ENCODE results near the gene NKTR. TPM values are rescaled to one million over a fixed set of nuclear protein-coding genes. Genes with fewer than 3 reads are reported as not detected.
A peak's percentile ranks its signal among the peaks of the same experiment; 100 is the strongest.

Gene NKTR
- total RNA-seq, 1 experiment from 2014 or later: 70.5 TPM

GRCh38 chr3:42600958-42601675, 631 bp downstream of the NKTR start:
- peaks cover 27% of the 10 kb centered on the region for H3K4me1 ChIP-seq (replicated peaks; ENCODE audit: insufficient read depth)
- peaks cover 9% of the 10 kb centered on the region for H4K20me1 ChIP-seq (ENCODE audit: insufficient read depth)
- H3K27ac ChIP-seq: peak overlapping the region; percentile 64
- no peaks in the 10 kb centered on the region for H3K27me3 ChIP-seq (ENCODE audit: insufficient read depth, low read depth)
- POLR2A ChIA-PET (ENCODE audit: unreplicated experiment): interaction anchor here (0.5 to 1.3 kb wide), 6 partner anchors 10 to 1277 kb away, joined by 3 to 17 read pairs (median 4); partner anchors contain the start of gene SS18L2
- H3K4me3 ChIP-seq: peak overlapping the region; percentile 74
- no peaks in the 10 kb centered on the region for H3K9me3 ChIP-seq (ENCODE audit: insufficient read depth, low read depth)
- TSS peak; percentile 30 for BruUV-seq (replicated peaks)
- peak overlapping the region; percentile 82 for H3K4me2 ChIP-seq
- peaks cover 28% of the 10 kb centered on the region; the same call in 1 of the 2 replicates for H3F3A ChIP-seq (ENCODE audit: insufficient read depth, low read depth)
- H3K9me2 ChIP-seq (ENCODE audit: insufficient read depth): no peaks in the 10 kb centered on the region
- intact Hi-C loops (cut with micrococcal nuclease; ENCODE audit: unreplicated experiment): loop anchor here (1.0 to 2.0 kb wide), 2 partner anchors 52 to 441 kb away; partner anchors contain the start of gene ZBTB47
- H2AFZ ChIP-seq: peak overlapping the region; percentile 84
- peak; percentile 59 to 62 for DNase-seq
- TF ChIP-seq CTCF (conservative IDR thresholded peaks at IDR 0.05) (no peak), EZH2 (IDR thresholded peaks at IDR 0.05; ENCODE audit: low read depth) (no peak)
- peaks cover 50% of the 10 kb centered on the region for H3K79me2 ChIP-seq (ENCODE audit: low read depth)
- H3K36me3 ChIP-seq (ENCODE audit: low read depth): no peaks in the 10 kb centered on the region
- CTCF ChIA-PET: interaction anchor here (0.7 kb wide), 2 partner anchors 51 to 95 kb away, joined by 3 read pairs; no protein-coding TSS in a partner anchor

GRCh38 chr3:42601896-42602581, 1.6 kb downstream of the NKTR start:
- ChIA-PET POLR2A (ENCODE audit: unreplicated experiment) (interaction anchor here (0.7 kb wide), 1 partner anchor 12 kb away, joined by 7 read pairs; the partner anchor contains the start of gene SS18L2), CTCF (interaction anchor here (0.6 kb wide), 1 partner anchor 311 kb away, joined by 3 read pairs; no protein-coding TSS in a partner anchor)
- Histone ChIP-seq H3K27ac (peak overlapping the region; percentile 64; the same call in 1 of the 2 replicates), H3K4me1 (replicated peaks; ENCODE audit: insufficient read depth) (peaks cover 27% of the 10 kb centered on the region), H3K9me2 (ENCODE audit: insufficient read depth) (no peaks in the 10 kb centered on the region), H4K20me1 (ENCODE audit: insufficient read depth) (peaks cover 9% of the 10 kb centered on the region), H3K79me2 (ENCODE audit: low read depth) (peaks cover 59% of the 10 kb centered on the region), H3K36me3 (ENCODE audit: low read depth) (0 out of 2 replicates have a peak, but pooled peaks cover 3% of the 10 kb centered on the region), H3K27me3 (ENCODE audit: insufficient read depth, low read depth) (no peaks in the 10 kb centered on the region), H3K4me2 (peak overlapping the region; percentile 82), H3K4me3 (peak overlapping the region; percentile 74), H3F3A (ENCODE audit: insufficient read depth, low read depth) (peaks cover 26% of the 10 kb centered on the region; the same call in 1 of the 2 replicates), H2AFZ (no peak overlapping the region), H3K9me3 (ENCODE audit: insufficient read depth, low read depth) (no peaks in the 10 kb centered on the region)
- TF ChIP-seq CTCF (conservative IDR thresholded peaks at IDR 0.05) (no peak), EZH2 (IDR thresholded peaks at IDR 0.05; ENCODE audit: low read depth) (no peak)
- no TSS peak for BruUV-seq (replicated peaks)
- intact Hi-C loops (cut with micrococcal nuclease; ENCODE audit: unreplicated experiment): loop anchor here (2.0 kb wide), 1 partner anchor 51 kb away; the partner anchor contains the start of gene ZBTB47
- DNase-seq: peak in 1 of 2 experiments; percentile 55

DNA sequence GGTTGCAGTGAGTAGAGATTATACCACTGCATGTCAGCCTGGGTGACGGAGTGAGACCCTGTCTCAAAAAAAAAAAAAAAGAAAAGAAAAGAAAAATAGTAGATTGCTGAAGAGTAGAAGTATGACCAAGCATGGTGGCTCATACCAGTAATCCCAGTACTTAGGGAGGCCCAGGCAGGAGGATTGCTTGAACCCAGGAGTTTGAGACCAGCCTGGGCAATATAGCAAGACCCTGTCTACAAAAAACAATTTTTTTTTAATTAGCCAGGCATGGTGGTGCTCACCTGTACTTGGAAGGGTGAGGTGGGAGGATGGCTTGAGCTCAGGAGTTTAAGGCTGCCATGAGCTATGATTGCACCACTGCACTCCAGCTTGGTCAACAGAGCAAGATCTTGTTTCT, 2.5 kb downstream of the NKTR start:
- Histone ChIP-seq H3F3A (ENCODE audit: insufficient read depth, low read depth) (peaks cover 26% of the 10 kb centered on the region; the same call in 1 of the 2 replicates), H3K9me3 (ENCODE audit: insufficient read depth, low read depth) (no peaks in the 10 kb centered on the region), H3K27ac (no peak overlapping the region), H3K4me1 (replicated peaks; ENCODE audit: insufficient read depth) (peaks cover 27% of the 10 kb centered on the region), H3K9me2 (ENCODE audit: insufficient read depth) (no peaks in the 10 kb centered on the region), H3K79me2 (ENCODE audit: low read depth) (peaks cover 66% of the 10 kb centered on the region), H3K27me3 (ENCODE audit: insufficient read depth, low read depth) (no peaks in the 10 kb centered on the region), H3K36me3 (ENCODE audit: low read depth) (peaks cover 9% of the 10 kb centered on the region; the same call in 1 of the 2 replicates), H3K4me3 (no peak overlapping the region; the same call in 1 of the 2 replicates), H4K20me1 (ENCODE audit: insufficient read depth) (peaks cover 9% of the 10 kb centered on the region), H2AFZ (no peak overlapping the region), H3K4me2 (peak overlapping the region; percentile 82; the same call in 1 of the 2 replicates)
- intact Hi-C loops (cut with micrococcal nuclease; ENCODE audit: unreplicated experiment): no loop called here
- DNase-seq: no peak
- CTCF ChIA-PET: no interaction called here
- no peak for TF ChIP-seq CTCF (conservative IDR thresholded peaks at IDR 0.05)
- no peak for TF ChIP-seq EZH2 (IDR thresholded peaks at IDR 0.05; ENCODE audit: low read depth)
- no TSS peak for BruUV-seq (replicated peaks)
- POLR2A ChIA-PET (ENCODE audit: unreplicated experiment): interaction anchor here (0.5 to 0.6 kb wide), 3 partner anchors 12 to 107 kb away, joined by 3 to 18 read pairs (median 6); no protein-coding TSS in a partner anchor
